HT1080 (cell line): ENCODE data around the gene ICOS. TPM values are rescaled to one million over a fixed set of nuclear protein-coding genes. Genes with fewer than 3 reads are reported as not detected.
"Not testable (repeated sequence)": the region's sequence is repeated elsewhere in the genome, so short reads cannot be mapped to it uniquely, and the experiment has no call there.

Source experiments
- DNase-seq: peaks from one replicate; pipeline ENCODE4 v3.0.0-alpha.2; 2015; ENCODE audit warnings: low read depth
- total RNA-seq: library from RNA; depleted of rRNA; stranded (reverse); fragments of >200 nt; shearing (Covaris generic); gene quantifications from 2 replicates; pipeline ENCODE4 v1.2.3, GENCODE V29; 2014

ICOS gene
- total RNA-seq, 1 experiment from 2014 or later, result not detected

GRCh38 chr2:203973000-203973399 lies 36.4 kb downstream of the ICOS start:
- no peak for DNase-seq

GRCh38 chr2:203973676-203974075 lies 37.1 kb downstream of the ICOS start:
- no peak for DNase-seq

- no peak for DNase-seq
Observed at GRCh38 chr2:203975912-203976311, 39.3 kb downstream of the ICOS start.

DNA sequence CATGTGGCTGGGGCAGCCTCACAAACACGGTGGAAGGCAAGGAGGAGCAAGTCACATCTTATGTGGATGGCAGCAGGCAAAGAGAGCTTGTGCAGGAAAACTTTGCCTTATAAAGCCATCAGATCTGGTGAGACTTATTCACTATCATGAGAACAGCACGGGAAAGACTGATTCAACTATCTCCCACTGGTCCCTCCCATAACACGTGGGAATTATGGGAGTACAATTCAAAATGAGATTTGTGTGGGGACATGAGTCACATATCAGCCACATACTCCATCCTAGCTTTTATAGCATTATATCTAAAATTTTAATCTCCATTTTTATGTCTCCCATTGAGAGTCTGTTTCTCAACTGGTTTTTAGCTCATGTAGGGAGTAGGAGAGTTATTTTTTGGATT lies 45.7 kb downstream of the ICOS start:
- no peak for DNase-seq

- DNase-seq, result no peak
Observed at GRCh38 chr2:203983064-203983715, 46.6 kb downstream of the ICOS start.

DNA sequence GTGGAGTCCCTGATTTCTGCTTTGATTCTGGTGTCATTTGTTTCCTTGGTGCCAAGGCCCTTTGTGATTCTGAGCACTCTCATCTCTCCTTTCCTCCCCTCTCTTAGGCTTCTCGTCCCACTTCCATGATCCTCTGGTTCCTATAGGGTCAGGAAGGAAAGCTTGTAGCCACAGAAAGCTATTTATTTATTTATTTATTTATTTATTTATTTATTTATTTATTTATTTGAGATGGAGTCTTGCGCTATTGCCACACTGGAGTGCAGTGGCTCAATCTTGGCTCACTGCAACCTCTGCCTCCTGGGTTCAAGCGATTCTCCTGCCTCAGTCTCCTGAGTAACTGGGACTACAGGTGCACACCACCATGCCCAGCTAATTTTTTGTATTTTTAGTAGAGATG lies 49.4 kb downstream of the ICOS start:
- not testable (repeated sequence) for DNase-seq

GRCh38 chr2:203987959-203988358 lies 51.4 kb downstream of the ICOS start:
- no peak for DNase-seq

- DNase-seq, result no peak
Observed at GRCh38 chr2:203988500-203989260, 52.1 kb downstream of the ICOS start.

DNA sequence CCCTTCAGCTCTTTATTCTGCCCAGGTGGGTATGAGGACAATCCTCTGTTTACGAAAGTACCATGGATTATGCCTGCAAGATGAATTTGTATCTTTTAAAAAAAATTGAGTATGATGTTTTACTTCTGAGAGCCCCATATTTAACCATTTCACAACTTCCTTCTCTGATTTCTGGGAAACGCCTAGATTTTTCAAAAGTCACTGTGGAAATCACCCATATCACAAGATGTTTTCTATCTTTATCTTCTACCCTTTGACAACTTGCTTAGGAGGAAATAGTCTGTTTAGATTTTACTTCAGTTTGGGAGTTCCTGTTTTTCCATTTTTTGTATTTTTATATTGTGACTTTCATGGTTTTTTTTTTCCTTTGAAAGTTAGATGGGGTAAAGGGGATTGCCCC lies 53.0 kb downstream of the ICOS start:
- no peak for DNase-seq

- DNase-seq, result no peak
Observed at GRCh38 chr2:203992509-203992908, 55.9 kb downstream of the ICOS start.

DNA sequence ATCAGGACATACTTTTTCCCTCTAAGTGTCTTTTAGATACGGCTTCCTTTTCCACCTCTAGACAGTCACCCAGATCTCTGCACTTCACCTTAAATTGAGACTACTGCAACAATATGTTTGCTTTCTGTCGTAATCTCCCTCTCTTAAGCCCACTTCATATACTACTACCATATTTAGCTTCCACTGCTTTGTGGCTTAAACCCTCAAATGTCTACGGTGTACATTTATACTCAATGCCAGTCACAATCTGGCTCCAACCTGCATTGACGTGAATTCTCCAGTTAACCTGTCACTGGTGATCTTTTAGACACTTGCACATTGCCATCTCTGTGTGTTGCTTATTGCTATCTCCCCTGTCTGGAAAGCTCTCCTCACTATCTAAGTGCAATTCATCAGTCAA lies 56.4 kb downstream of the ICOS start:
- no peak for DNase-seq

DNA sequence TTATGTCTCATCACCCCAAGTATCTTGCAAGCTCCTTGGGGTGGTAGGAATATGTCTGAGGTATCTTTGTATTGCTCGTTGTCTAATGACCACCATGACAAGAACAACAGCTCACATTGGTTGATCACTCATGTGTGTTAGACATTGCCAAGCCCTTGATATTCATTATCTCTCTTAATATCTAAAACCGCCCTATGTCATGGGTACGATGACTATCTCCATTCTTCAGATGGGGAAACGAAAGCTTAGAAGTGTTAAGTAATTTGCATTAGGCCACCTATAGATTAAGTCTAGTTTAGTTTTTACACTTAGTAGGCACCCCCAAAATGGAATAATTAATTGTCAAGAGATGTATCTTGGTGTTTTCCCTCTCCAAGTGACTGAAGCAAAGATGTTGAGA lies 57.0 kb downstream of the ICOS start:
- DNase-seq, result no peak

DNA sequence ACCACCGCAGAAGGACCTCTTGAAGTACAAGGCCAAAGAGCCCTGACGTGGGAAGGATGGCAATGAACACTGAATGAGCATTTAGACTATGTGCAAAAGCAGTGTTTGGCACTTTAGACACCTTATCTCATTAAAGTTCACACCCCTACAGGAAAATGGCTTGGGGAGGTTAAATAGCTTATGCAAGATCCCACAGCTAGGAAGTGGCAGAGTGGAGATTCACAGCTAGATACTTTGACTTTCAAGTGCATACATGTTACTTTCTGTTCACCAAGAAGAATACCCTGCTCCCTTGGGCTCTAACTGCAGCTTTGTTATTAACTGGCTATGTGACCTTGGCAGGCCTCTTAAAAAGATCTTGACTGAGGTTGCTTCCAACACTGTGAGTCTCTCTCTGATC lies 58.2 kb downstream of the ICOS start:
- no peak for DNase-seq

- no peak for DNase-seq
Observed at GRCh38 chr2:203996692-203997091, 60.1 kb downstream of the ICOS start.

- DNase-seq, result no peak
Observed at GRCh38 chr2:203997481-203997880, 60.9 kb downstream of the ICOS start.

- DNase-seq, result no peak
Observed at GRCh38 chr2:203997980-203998809, 61.6 kb downstream of the ICOS start.

GRCh38 chr2:203999835-204000234 lies 63.3 kb downstream of the ICOS start:
- no peak for DNase-seq

DNA sequence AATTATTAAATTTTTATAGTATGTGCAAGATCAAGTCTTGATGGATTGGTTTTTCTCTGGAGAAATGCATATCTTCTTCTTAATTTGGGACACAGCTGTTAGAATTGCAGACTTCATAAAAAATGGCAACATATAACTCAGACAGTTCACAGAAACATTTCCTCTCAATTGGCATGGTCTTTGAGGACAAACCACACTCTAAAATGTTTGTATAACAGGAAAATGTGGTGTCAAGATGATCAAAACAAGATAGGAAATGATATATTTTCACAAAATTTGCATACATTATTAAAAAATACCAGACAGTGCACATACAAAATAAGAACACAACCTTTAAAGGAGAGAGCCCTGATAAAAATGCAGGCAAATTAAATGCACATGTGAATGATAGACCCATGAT lies 63.9 kb downstream of the ICOS start:
- DNase-seq, result no peak

DNA sequence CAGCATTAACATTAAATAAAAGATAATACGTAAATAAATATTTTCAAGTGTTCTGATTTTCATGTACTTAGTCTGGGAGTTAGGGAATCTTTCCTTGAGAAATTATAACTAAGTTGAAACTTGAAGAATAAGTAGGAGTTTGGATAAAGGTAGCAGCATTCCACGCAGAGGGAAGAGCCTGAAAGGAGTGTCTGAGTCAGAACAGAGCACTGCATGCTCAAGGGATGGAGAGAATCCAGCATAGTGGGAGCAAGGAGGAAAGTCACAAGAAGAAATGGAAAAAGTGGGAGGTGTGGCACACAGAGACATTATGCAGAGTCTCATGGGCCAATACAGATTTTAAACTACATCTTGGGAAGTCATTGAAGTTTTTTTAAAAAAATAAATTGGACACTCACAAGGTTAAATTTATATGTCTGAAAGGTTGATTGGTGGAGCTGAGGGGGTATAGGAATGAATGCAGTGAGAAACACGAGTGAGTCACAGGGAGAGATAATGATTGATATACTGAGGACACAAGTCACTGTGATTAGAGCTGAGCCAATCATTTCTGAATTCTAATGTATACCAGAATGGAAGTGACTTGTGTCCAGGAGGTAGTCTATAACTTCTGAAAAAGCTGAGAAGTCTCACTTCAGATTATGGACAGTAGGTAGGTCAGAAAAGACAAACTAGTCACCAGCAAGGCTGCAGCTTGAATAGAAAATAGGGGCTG lies 66.9 kb downstream of the ICOS start:
- no peak for DNase-seq

DNA sequence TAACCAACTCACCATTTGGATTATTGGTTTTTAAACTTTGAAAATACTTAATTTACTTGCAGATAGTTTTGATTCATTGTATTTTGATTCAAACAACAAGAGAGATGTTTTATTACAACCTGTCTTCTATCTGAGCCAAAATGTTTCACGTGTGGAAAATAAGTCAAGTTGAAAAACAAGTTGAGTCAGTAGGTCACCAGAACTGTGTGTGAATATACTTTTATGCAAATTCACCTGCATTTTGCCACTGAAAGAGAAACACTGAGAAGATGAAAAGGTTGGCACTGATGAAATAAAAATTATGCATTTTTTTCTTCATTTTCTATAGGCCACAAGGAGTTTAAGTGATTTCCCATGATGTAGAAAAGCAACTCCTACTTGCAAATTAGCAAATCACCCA lies 68.3 kb downstream of the ICOS start:
- DNase-seq, result no peak

GRCh38 chr2:204005940-204006721 lies 69.6 kb downstream of the ICOS start:
- no peak for DNase-seq
